VCaP (cell line): Measurements from ENCODE around the gene TBCCD1.

Source experiments
- H3K27ac ChIP-seq: fragments of 450-650 bp; 2 replicates; pipeline ENCODE4 v1.5.1; 2017
- CTCF ChIP-seq: fragments of 450-650 bp; conservative IDR thresholded peaks from 2 replicates; pipeline ENCODE4 v1.5.1; 2017; ENCODE audit warnings: mild to moderate bottlenecking, moderate library complexity

The TBCCD1 gene, protein sequence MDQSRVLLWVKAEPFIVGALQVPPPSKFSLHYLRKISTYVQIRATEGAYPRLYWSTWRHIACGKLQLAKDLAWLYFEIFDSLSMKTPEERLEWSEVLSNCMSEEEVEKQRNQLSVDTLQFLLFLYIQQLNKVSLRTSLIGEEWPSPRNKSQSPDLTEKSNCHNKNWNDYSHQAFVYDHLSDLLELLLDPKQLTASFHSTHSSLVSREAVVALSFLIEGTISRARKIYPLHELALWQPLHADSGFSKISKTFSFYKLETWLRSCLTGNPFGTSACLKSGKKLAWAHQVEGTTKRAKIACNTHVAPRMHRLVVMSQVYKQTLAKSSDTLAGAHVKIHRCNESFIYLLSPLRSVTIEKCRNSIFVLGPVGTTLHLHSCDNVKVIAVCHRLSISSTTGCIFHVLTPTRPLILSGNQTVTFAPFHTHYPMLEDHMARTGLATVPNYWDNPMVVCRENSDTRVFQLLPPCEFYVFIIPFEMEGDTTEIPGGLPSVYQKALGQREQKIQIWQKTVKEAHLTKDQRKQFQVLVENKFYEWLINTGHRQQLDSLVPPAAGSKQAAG

DNA sequence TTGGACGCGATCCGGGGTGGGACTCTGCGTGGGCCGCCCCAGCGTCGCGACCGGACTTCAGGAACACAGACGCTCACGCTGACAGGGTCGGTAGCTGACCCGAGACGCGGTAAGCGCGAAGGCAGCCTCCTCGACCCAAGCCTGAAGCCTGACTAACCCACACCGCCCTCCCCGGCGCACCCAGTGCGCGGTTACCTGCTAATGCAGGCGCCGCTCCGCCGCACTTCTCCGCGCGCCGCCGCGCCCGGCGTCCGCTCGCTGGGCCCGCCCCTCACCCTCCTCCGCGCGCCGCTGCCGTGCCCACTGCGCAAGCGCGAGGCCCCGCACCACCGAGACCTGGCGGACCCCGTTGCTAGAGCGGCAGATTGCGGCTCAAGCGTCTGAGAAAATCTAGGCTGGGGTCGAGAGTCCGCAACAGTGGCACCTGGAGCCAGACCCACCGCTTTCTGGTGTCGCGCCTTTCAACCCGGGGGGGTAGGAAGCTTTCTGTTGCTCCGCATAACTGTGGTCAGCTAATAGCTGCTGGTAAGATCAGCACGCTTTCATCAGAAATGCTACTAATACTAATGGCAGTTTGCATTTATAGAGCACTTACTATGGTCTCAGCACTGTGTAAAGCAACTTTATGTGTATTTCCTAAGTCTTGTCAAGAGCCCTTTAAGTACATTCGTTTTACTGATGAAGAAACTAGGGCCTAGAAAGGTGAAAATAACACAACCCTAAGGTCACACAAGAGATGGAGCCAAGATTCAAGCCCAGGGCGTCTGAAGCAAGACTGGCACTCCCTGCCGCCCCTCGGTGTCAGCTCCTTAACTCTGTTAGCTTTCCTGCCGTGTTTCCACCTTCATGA lies at the start of gene TBCCD1:
TBCCD1 (minus strand) TSS at position 268 of the 850 bp plus-strand sequence. CDS start 3,010 bp downstream, outside the sequence.
- peak within 1 kb of the TSS; percentile 81 for H3K27ac ChIP-seq
- TF ChIP-seq CTCF: no peak

DNA sequence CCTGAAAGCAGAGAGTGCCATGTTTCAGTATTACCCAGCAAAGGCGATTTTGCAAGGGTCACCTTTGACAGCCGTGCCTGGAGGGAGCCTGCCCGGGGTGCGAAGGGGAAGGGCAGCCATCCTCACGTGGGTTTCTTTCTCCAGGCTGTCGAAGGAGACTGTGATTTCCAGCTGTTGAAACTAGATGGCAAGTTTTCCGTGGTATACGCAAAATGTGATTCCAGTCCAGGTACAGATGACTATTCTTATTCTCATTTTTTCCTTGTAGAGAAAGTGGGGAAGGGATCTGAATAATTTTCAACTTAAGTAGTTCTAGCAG lies 49.1 kb upstream of the TBCCD1 start:
- TF ChIP-seq CTCF: no peak
- H3K27ac ChIP-seq: no peak overlapping the region

- peak; percentile 97 for TF ChIP-seq CTCF
These were observed 47.7 kb upstream of the TBCCD1 start for GRCh38 chr3:186614597-186615483.

GRCh38 chr3:186614266-186614596 lies 47.1 kb upstream of the TBCCD1 start:
- H3K27ac ChIP-seq: no peak overlapping the region
- TF ChIP-seq CTCF: no peak

More at GRCh38 chr3:186614597-186615483, 47.7 kb upstream of the TBCCD1 start:
- no peak overlapping the region for H3K27ac ChIP-seq

DNA sequence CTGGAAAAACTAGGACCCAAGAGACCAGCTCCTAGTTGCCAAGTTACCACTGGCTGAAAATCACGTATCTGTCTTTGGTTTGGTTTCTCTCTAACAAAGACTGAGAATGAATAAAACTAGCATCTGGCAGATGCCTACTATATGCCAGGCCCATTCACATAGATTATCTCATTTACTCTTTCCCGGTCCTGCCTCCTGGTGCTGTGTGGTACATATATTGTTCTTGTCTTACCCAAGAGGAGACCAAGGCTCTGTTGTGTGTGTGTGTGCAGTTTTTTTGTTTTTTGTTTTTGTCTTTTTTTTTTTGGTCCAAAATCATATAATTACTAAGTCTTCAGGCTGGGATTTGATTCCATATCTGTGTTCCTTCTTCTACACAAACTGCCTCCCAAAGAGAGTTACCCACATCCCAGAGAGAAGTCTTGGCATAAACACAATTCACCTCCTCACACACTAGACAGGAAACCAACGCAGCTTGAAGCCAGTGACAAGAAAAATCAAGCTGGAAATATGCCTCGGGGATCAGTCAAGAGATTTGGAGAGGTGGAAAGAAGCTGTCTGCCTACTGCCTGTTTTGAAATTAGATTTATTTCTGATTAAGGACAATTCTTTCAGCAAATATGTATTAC lies 46.6 kb upstream of the TBCCD1 start:
- no peak for TF ChIP-seq CTCF
- no peak overlapping the region for H3K27ac ChIP-seq

DNA sequence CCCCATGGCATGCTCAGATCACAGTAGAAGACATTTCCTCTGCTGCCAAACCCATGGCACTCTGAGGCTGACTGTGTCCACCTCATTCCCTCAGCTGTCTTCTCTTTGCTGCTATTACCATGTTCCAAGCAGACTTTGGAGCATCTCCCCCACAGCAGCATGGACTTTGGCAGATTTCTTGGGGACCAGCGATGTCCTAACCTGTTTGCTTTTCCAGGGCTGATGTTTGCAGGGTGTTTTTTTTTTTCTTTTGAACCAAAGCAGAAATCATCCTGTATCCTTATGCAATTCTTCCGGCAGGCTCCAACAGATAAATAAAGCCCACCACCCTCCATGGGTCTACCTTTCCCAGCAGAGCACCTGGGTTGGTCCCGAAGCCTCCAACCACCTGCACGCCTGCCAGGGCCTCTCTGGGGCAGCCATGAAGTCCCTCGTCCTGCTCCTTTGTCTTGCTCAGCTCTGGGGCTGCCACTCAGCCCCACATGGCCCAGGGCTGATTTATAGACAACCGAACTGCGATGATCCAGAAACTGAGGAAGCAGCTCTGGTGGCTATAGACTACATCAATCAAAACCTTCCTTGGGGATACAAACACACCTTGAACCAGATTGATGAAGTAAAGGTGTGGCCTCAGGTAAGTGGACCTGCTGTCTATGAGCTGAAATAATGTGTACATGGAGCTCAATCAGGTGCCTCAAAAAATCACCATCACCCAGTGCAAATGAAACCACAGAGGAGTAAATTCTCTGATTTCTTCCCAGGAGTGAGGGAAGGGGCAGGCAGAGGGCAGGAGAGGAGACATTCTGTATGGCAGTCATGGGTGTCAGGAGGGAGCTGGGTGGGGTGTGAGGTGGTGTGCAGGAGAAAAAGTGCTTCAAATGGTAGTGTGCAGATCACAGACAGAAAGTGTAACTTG lies 45.8 kb upstream of the TBCCD1 start, which contains the start of gene AHSG:
AHSG (plus strand) TSS at position 340 of the 916 bp plus-strand sequence; CDS start at position 422, 82 bp downstream.
- no peak for TF ChIP-seq CTCF
- H3K27ac ChIP-seq: no peak within 1 kb of the TSS
